Osteoblast (primary cell): ENCODE measurements around the gene DIPK1B. TPM values are rescaled to one million over a fixed set of nuclear protein-coding genes. Genes with fewer than 3 reads are reported as not detected.

Experiments
- DNase-seq: peaks from one replicate; pipeline ENCODE4 v3.0.0; 2011; ENCODE audit warnings: low spot score, mixed read lengths; ENCODE audit not compliant: insufficient read length; ENCODE audit errors: missing footprints
- H2AFZ ChIP-seq: 2 replicates; pipeline ENCODE4 v1.6.0; 2011; ENCODE audit warnings: mild to moderate bottlenecking, low read length
- H3K27ac ChIP-seq: 2 replicates; pipeline ENCODE4 v1.5.1; 2011; ENCODE audit warnings: mild to moderate bottlenecking, low read depth, low read length, moderate library complexity
- H3K27me3 ChIP-seq: 2 replicates; pipeline ENCODE4 v1.6.0; 2012; ENCODE audit warnings: mild to moderate bottlenecking, control low read depth, inconsistent platforms, low read length, moderate library complexity; ENCODE audit not compliant: insufficient read depth
- H3K36me3 ChIP-seq: 2 replicates; pipeline ENCODE4 v1.5.1; 2011; ENCODE audit warnings: mild to moderate bottlenecking, low read length, control low read depth, moderate library complexity; ENCODE audit not compliant: insufficient read depth
- H3K4me1 ChIP-seq: 2 replicates; pipeline ENCODE4 v1.5.1; 2011; ENCODE audit warnings: mild to moderate bottlenecking, low read length, control low read depth, moderate library complexity; ENCODE audit not compliant: insufficient read depth
- H3K4me2 ChIP-seq: 2 replicates; pipeline ENCODE4 v1.6.0; 2011; ENCODE audit warnings: mild to moderate bottlenecking, low read length; ENCODE audit not compliant: insufficient read depth
- H3K4me3 ChIP-seq: fragments of 200-600 bp; sonication (generic); 3 replicates; pipeline ENCODE4 v1.5.1; 2012; ENCODE audit warnings: mild to moderate bottlenecking, low read length, inconsistent platforms; ENCODE audit not compliant: insufficient read depth
- H3K79me2 ChIP-seq: 2 replicates; pipeline ENCODE4 v1.6.0; 2012; ENCODE audit warnings: mild to moderate bottlenecking, low read length, control low read depth, inconsistent platforms; ENCODE audit not compliant: insufficient read depth
- H3K9me3 ChIP-seq: 2 replicates; pipeline ENCODE4 v1.5.1; 2011; ENCODE audit warnings: low read depth, low read length, control low read depth
- H4K20me1 ChIP-seq: 2 replicates; pipeline ENCODE4 v1.6.0; 2012; ENCODE audit warnings: mild to moderate bottlenecking, low read length, control low read depth; ENCODE audit not compliant: insufficient read depth
- total RNA-seq: library from RNA; depleted of rRNA; stranded (reverse); fragments of >200 nt; gene quantifications from 2 replicates; pipeline ENCODE4 v1.2.3, GENCODE V29; 2012
- TF ChIP-seq, protein P1 (sequence below): IDR thresholded peaks from 2 replicates; pipeline ENCODE4 v1.5.1; 2011; ENCODE audit warnings: mild to moderate bottlenecking, low read depth, low read length, moderate library complexity; ENCODE audit errors: extremely low read depth

Gene DIPK1B
- total RNA-seq, 1 donor = not detected

DNA sequence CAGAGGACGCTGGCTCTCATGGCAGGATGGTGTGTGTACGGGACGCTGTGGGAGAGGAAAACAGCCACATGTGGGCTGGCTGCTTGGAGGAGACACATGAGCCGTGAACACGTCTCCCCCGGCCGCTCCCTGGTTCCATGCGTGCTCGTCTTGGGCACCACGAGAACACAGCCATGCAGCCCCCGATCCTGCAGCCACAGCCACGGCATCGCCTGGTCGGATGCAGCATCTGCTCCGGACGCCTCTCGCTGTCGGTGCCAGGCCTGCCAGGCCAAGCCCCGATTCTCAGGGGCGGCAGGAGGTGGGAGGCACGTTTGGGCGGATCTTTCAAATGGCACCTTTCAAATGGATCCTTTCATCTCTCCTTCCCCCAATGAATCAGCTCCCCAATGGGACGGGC, 27.1 kb downstream of the DIPK1B start:
- no peaks in the 10 kb centered on the region for H3K9me3 ChIP-seq
- H3K79me2 ChIP-seq = no peaks in the 10 kb centered on the region
- no peak overlapping the region for H2AFZ ChIP-seq
- no peaks in the 10 kb centered on the region for H3K36me3 ChIP-seq
- DNase-seq = no peak
- no peak overlapping the region for H3K27ac ChIP-seq
- H3K4me2 ChIP-seq = no peak overlapping the region
- H4K20me1 ChIP-seq = no peaks in the 10 kb centered on the region
- H3K4me3 ChIP-seq = no peak overlapping the region
- H3K27me3 ChIP-seq = peaks cover 37% of the 10 kb centered on the region
- H3K4me1 ChIP-seq = peaks cover 7% of the 10 kb centered on the region
- TF ChIP-seq, protein P1, sequence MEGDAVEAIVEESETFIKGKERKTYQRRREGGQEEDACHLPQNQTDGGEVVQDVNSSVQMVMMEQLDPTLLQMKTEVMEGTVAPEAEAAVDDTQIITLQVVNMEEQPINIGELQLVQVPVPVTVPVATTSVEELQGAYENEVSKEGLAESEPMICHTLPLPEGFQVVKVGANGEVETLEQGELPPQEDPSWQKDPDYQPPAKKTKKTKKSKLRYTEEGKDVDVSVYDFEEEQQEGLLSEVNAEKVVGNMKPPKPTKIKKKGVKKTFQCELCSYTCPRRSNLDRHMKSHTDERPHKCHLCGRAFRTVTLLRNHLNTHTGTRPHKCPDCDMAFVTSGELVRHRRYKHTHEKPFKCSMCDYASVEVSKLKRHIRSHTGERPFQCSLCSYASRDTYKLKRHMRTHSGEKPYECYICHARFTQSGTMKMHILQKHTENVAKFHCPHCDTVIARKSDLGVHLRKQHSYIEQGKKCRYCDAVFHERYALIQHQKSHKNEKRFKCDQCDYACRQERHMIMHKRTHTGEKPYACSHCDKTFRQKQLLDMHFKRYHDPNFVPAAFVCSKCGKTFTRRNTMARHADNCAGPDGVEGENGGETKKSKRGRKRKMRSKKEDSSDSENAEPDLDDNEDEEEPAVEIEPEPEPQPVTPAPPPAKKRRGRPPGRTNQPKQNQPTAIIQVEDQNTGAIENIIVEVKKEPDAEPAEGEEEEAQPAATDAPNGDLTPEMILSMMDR = no peak

- H3K27me3 ChIP-seq = peaks cover 37% of the 10 kb centered on the region
- H3K27ac ChIP-seq = no peak overlapping the region
- peak; percentile 84 for DNase-seq
- no peak overlapping the region for H3K4me2 ChIP-seq
- H3K9me3 ChIP-seq = no peaks in the 10 kb centered on the region
- TF ChIP-seq, protein P1 = no peak
- no peak overlapping the region for H2AFZ ChIP-seq
- peaks cover 7% of the 10 kb centered on the region for H3K4me1 ChIP-seq
- no peaks in the 10 kb centered on the region for H3K36me3 ChIP-seq
- no peaks in the 10 kb centered on the region for H4K20me1 ChIP-seq
- no peak overlapping the region for H3K4me3 ChIP-seq
- no peaks in the 10 kb centered on the region for H3K79me2 ChIP-seq
Measured at GRCh38 chr9:136740069-136740468, 27.7 kb downstream of the DIPK1B start.

- no peaks in the 10 kb centered on the region for H3K79me2 ChIP-seq
- TF ChIP-seq, protein P1 = no peak
- peaks cover 37% of the 10 kb centered on the region for H3K27me3 ChIP-seq
- H3K9me3 ChIP-seq = no peaks in the 10 kb centered on the region
- H3K4me3 ChIP-seq = no peak overlapping the region
- H4K20me1 ChIP-seq = no peaks in the 10 kb centered on the region
- DNase-seq = peak; percentile 86
- no peak overlapping the region for H3K4me2 ChIP-seq
- no peaks in the 10 kb centered on the region for H3K36me3 ChIP-seq
- peaks cover 7% of the 10 kb centered on the region for H3K4me1 ChIP-seq
- H3K27ac ChIP-seq = no peak overlapping the region
- H2AFZ ChIP-seq = no peak overlapping the region
Measured at GRCh38 chr9:136740491-136740890, 28.1 kb downstream of the DIPK1B start.

DNA sequence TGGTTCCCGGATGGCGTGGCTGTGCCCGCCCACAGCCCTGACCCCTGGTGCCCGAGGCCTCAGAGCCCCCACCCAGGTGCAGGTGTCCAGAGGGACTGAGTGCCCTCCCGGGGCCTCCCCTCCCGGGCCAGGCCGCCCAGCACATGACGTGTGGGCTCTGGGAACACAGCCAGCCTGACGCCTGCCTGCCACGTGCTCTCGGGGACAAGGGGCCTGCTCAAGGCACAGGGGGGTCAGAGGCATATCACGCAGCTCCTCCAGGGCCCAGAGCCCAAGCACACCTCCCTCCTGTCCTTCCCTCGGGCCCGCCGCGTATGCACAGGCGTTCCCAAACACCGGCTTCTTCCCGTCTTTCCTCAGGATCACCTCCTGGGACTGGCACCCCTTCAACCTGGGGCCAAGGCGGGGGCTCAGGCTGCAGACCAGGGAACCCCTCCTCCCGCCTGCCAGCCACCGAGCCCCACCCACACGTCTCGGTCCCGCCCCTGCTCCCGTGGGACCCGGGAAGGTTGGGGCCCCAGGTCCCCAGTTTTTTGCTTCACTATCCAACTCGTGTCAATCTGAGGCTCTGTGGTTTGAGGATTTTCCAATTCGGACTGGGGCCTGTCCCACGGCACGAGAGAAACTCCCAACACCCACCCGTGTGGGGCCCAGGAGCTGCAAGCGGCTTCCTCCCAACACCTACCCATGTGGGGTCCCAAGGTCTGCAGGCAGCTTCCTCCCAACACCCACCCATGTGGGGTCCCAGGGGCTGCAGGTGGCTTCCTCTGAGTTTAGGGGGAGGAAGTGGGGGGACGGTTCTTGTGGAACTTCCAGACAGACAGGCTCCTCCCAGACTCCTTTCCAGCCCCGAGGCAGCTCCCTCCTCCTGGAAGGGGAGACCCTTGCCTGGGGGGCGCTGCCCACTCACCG, 28.9 kb downstream of the DIPK1B start:
- Histone ChIP-seq H3K9me3 (no peaks in the 10 kb centered on the region), H2AFZ (no peak overlapping the region), H3K4me2 (no peak overlapping the region), H3K36me3 (no peaks in the 10 kb centered on the region), H4K20me1 (no peaks in the 10 kb centered on the region), H3K4me3 (no peak overlapping the region), H3K27ac (no peak overlapping the region), H3K4me1 (peaks cover 7% of the 10 kb centered on the region), H3K79me2 (no peaks in the 10 kb centered on the region), H3K27me3 (peaks cover 37% of the 10 kb centered on the region)
- TF ChIP-seq, protein P1 = no peak
- DNase-seq = peak; percentile 92
